GM21360 (cell line): ENCODE measurements around the gene ACADVL.
"Not testable (repeated sequence)": the region's sequence is repeated elsewhere in the genome, so short reads cannot be mapped to it uniquely, and the experiment has no call there.

Experiments used
- ATAC-seq: cut with Tn5 transposase; IDR thresholded peaks from one replicate; pipeline ENCODE4 v1.9.1; 2021; ENCODE audit warnings: mild to moderate bottlenecking, moderate library complexity; ENCODE audit not compliant: unreplicated experiment

ACADVL gene

DNA sequence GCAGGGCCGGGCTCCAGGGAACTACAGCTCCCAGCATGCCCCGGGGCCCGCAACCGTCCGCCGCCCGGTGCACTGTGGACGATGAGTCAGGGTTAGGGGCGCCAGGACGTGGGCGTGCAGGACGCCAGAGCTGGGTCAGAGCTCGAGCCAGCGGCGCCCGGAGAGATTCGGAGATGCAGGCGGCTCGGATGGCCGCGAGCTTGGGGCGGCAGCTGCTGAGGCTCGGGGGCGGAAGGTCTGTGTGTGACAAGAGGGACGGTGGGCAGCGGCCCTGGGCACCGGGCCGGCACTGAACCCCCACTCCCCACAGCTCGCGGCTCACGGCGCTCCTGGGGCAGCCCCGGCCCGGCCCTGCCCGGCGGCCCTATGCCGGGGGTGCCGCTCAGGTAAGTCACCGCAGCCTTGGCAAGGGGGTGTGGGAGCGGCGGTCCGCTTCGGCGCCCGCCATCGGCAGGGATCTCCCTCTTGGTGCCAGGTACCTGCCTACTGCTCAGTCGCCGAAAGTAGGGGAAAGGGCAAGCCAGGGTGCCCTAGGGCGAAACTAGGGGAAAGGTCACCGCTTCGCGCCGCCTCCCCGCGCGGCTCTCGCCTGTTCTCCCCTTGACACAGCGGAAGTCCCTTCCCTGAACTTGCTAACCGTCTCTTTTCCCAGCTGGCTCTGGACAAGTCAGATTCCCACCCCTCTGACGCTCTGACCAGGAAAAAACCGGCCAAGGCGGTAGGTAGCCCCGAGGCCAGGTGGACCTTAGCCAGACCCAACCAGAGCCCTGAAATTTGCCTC lies at the start of gene ACADVL, which contains the start of gene DLG4:
Gene ACADVL (plus strand): TSS at position 127 of the 781 bp plus-strand sequence. CDS start 47 bp downstream, at position 174.
Gene DLG4 (minus strand): TSS at position 25 of the 781 bp plus-strand sequence.
- ATAC-seq, result peak; percentile 48

GRCh38 chr17:7172522-7173191 lies 47.1 kb upstream of the ACADVL start:
- not testable (repeated sequence) for ATAC-seq

DNA sequence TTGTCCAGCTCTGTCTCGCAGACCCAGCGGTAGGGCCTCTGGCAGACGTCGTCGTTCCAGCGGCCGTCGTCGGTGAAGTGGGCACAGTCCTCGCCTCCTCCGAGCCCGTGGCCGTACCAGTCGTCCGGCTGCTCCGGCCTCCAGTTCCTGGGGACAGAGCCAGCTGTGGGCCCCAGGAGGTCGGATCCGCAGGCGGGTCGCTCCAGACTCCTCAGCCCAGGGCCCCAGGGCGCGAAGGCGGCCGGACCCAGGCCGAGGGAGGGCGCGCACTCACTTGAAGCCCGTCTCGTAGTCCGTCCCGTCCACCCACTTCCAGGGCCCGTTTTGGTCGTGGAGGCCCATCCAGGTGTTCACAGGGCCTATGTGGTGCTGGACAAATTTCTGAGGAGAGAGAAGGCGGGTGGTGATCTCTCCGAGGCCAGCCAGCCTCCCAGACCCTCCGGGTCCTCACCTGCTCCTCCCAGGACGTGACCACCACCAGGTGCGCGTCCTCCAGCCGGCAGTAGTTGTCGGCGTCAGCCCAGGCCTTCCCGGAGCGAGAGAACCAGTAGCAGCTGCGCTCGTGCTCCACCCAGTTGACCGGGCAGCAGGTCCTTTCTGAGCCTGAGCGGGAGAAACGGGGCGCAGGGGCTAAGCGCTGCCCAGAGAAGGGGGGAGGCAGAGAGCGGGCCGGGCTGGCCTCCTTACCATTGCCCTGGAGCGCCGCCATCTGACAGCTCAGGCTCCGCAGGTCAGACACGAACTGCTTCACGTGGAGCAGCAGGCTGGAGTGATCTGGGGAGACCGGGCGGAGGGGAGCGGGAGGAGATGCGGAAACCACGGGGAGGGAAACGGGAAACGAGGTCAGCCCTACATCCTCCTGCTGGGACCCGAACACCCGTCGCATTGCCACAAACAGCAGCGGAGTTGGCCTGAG lies 45.8 kb upstream of the ACADVL start:
- ATAC-seq, result no peak

GRCh38 chr17:7174603-7175326 lies 45.0 kb upstream of the ACADVL start:
- ATAC-seq, result no peak

GRCh38 chr17:7175330-7175733 lies 44.4 kb upstream of the ACADVL start:
- ATAC-seq, result no peak

DNA sequence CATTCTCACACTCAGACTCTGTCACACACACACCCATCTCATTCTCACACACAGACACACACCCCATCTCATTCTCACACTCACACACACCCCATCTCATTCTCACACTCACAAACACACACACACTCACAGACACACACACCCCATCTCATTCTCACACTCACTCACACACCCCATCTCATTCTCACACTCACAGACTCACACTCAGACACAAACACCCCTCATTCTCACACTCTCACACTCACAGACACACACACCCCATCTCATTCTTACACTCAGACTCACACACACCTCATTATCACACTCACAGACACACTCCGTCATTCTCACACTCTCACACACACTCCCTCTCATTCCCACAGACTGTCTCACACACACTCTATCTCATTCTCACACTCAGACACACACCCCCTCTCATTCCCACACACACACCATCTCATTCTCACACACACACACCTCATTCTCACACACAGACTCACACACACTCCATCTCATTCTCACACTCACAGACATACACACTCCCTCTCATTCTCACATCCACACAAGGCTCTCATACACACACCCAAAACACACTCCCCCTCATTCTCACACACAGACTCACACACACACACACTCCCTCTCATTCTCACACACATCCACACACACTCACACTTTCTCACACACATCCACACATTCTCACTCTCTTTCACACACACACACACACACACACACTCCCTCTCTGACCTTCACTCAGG lies 43.5 kb upstream of the ACADVL start:
- no peak for ATAC-seq

- ATAC-seq, result no peak
Observed at GRCh38 chr17:7176841-7177190, 42.9 kb upstream of the ACADVL start.

DNA sequence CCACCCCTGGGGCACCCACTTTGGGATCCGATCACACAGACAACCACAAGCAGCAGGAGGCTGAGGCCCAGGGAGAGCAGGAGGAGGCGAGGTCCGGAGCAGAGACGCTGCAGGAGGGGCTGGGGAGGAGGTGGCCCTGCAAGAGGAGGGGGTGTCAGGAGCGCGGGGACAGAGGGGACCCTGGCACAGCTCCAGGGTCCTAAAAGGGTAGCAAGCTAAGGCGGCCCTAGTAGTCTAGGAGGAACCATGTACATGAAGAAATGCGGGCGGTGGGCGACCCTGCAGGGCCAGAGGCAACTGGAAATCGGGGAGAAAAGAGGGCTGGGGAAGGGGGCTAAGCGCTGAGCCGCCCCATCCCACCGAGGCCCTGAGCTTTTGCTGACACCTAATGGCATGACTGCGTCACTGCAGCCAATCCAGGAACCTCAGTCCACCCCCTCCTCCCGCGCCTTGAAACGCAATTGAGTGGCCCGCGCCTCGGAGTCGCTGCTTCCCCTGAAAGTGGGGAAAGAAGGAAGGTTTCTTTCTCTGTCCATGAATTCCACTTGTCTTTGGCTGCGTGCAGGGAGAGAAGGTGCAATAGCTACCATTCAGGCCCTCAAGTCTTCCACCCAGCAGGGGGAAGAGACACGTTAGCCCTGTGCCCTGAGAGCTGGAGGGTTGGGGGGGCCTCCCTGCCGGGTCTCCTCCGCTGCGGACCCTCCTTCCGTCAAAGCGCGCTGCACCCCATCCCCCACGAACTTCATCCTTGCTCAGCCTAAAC lies 42.4 kb upstream of the ACADVL start:
- no peak for ATAC-seq

GRCh38 chr17:7177954-7178477 lies 41.7 kb upstream of the ACADVL start:
- ATAC-seq, result no peak

DNA sequence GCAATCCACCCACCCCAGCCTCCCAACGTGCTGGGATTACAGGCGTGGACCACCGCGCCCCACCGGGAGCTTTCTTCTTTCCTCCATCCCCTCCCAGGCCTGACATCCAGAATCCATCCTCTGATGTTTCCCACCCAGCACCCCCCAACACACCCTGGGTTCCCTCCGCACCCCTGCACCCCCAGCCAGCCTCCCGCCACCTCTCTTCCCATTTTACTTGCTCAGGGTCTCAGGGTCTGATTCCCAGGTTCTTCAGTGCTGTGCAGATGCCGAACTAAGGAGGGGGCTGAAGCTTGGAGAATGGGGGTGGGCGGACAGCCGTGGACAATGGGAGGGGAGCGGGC lies 40.8 kb upstream of the ACADVL start:
- no peak for ATAC-seq

DNA sequence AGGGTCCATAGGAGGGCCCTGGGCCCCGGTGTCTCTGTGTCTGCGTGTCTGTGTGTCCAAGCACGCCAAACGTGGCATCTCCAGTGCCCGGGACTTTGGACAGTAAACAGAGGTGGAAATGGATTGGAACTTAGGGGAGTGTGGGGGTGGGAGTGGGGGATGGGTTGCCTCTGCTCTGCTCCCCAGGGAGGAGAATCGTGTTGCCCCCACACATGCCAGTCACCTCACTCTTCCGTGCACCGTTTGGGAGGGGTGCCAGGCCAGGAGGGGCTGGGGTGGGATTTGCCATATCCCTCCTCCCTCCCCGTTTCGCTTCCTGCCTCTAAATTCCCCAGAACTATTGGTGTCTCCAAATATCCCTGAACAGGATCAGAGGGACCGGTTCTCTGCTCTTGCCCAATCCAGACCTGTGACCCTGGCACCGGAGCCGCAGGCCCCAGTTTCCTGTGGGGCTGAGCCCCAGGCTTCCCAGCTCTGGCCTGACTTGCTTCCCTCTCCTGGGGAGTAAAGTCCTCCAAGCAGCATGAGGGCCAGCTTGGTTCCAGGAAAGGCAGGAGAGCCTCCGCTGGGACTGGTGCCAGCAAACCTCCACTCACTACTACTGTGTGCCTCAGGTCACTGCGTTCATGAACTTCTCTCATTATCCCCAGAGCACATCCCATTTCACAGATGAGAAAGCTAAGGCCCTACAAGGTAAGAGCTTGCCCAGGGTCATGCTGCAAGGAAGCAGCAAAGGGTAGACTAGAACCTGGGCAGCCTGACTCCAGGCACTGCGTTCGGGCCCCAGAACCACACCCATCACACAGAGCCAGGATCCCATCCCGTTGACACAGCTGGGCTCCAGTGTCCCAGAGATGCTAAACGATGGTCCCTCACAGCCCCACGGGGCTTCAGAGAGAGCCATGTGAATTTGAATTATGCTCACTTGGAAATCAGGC lies 40.2 kb upstream of the ACADVL start, which contains the start of gene ASGR1:
Gene ASGR1 (minus strand): TSS at position 54 of the 938 bp plus-strand sequence. CDS start 807 bp downstream, outside the sequence.
- ATAC-seq, result no peak

- not testable (repeated sequence) for ATAC-seq
Observed at GRCh38 chr17:7182101-7182500, 37.6 kb upstream of the ACADVL start.

GRCh38 chr17:7183433-7184090 lies 36.2 kb upstream of the ACADVL start:
- ATAC-seq, result no peak

DNA sequence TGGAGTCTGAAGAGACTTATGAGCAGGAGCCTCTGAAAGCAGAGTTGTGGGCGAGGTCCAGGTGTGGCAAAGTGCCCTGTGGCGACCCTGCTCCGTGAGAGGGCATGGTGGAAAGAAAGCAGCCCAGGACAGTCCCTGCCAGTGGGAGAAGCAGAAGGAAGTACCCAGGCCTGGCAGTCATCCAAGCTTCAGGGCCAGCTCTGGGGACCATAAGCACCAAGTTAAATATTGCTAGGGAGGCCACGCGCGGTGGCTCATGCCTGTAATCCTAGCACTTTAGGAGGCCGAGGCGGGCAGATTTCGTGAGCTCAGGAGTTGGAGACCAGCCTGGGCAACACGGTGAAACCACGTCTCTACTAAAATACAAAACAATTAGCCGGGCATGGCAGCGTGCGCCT lies 35.6 kb upstream of the ACADVL start:
- ATAC-seq, result no peak

DNA sequence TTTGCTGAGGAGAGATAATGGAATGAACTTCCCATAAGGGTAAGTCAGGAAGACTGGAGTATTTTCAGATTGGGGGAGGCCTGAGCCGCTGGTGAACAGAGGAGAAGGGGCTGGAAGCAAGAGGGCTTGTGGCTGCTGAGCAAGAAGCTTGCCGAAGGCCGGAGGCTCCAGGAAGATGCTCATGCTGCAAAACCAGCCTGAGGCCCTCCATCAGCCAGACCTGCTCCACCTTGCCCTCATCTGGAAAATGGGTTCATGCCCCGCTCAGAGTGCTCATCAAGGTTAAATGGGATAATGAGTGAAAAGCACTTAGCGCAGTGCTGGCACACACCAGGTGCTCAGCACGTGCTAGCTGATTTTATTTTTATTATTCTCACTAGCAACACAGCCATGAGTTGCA lies 35.1 kb upstream of the ACADVL start:
- ATAC-seq, result no peak

DNA sequence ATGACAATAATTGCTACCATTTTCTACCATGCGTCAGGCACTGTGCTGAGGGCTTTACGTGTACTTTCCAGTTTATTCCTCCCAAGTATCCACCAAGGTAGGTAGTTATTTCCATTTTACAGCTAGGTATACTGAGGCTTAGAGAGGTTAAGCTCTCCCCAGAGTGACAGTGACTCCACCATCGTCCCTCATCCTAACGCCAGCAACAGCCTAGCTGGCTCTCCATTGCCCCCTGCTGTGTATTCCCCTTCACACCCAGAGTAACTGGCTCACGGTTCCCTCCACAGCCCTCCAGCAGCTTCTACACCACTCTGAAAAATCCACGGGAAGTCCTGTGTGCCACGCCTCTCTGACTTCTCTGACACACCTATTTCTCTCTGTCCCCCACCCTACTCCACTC lies 33.5 kb upstream of the ACADVL start:
- ATAC-seq, result no peak

DNA sequence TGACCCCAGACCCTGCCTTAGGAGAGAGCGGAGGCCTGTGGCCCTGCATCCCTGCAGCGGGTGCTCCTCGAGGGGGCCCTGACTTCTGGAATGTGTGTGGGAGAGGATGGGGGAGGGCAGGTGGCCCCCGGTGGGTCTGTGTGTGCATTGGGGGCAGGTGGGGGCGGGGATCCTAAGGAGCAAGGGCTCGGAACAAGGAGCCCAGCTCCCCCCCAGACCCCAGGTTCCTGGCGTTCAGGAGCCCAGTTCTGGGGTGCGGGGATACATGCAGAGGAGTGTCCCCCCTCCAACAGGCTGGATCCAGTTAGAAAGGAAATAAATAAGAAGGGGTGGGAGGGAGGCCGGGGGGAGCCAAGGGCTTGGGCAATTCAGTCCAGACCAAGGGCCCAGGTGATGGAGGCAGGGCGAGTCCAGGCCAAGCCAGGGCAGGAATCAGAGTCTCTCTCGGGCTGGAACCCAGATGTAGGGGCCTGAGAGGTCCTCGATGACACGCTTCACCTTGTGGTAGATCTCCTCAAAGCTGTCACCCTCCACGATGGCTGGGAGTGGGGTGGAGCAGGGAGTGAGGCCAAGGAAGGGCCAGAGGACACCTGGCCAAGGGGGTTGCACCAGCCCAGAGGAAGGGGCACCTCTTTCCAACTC lies 29.3 kb upstream of the ACADVL start:
- ATAC-seq, result no peak
